Measurements from ENCODE around the gene WDR19. TPM values are rescaled to one million over a fixed set of nuclear protein-coding genes. Genes with fewer than 3 reads are reported as not detected.
"Not testable (repeated sequence)": the region's sequence is repeated elsewhere in the genome, so short reads cannot be mapped to it uniquely, and the experiment has no call there.

The WDR19 gene
- total RNA-seq, 1 donor from 2014 or later, result 28.4 TPM

DNA sequence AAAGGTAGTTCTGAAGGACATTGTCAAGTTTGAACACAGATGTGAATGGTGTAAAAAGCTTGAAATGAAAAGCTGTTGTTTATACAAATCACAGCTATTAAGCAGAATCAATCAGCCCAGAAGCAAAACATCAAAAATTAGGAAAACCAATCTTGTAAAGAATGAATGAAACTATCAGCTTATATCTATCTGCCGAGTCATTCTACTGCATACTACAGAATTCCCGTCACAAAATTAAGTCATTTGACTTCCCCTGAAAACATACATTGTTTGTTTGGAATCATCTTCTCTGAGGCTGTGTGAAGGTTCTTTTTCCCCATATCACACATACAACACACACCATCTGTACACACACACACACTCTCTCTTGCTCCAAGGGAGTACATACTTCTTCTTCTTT lies 103.5 kb downstream of the WDR19 start:
- TF ChIP-seq CTCF (IDR thresholded peaks at IDR 0.05), result no peak
- intact Hi-C loops (cut with micrococcal nuclease), result loop anchor here (10.0 kb wide), 1 partner anchor 381 kb away; no protein-coding TSS in a partner anchor
- H3K4me1 Mint-ChIP-seq, result no peaks in the 10 kb centered on the region
- ChIA-PET CTCF (no interaction called here), POLR2A (no interaction called here)
- peaks cover 69% of the 10 kb centered on the region for H3K36me3 Mint-ChIP-seq (ENCODE audit: low read depth)
- H3K27ac Mint-ChIP-seq, result no peak overlapping the region
- ATAC-seq (ENCODE audit: low read depth) (no peak), DNase-seq (no peak)
- no peaks in the 10 kb centered on the region for H3K9me3 Mint-ChIP-seq
- no peaks in the 10 kb centered on the region for H3K27me3 Mint-ChIP-seq
- H3K4me3 Mint-ChIP-seq, result no peak overlapping the region

DNA sequence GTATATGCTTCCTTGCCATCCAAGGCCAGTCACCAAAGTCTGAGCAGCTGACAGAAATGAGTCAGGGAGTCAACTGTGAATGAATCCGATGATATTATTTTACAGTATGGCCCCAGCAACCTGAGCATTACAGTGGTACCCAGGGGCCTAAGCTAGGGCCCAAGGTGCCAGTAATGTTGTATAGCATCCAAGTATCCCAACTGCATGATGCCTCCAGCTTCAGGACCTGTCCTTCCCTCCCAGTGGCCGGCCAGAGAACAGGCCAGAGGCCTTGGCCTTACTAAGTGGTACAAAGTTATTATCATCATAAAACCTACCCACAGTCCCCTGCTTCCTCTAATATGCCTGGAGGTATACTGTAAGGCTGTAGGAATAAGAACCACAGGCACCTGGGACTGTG lies 103.9 kb downstream of the WDR19 start:
- Mint-ChIP-seq H3K27me3 (no peaks in the 10 kb centered on the region), H3K9me3 (no peaks in the 10 kb centered on the region), H3K4me1 (no peaks in the 10 kb centered on the region), H3K4me3 (no peak overlapping the region), H3K36me3 (ENCODE audit: low read depth) (peaks cover 73% of the 10 kb centered on the region), H3K27ac (no peak overlapping the region)
- no peak for TF ChIP-seq CTCF (IDR thresholded peaks at IDR 0.05)
- ATAC-seq (ENCODE audit: low read depth) (no peak), DNase-seq (no peak)
- intact Hi-C loops (cut with micrococcal nuclease), result loop anchor here (10.0 kb wide), 1 partner anchor 381 kb away; no protein-coding TSS in a partner anchor
- ChIA-PET POLR2A (no interaction called here), CTCF (no interaction called here)

DNA sequence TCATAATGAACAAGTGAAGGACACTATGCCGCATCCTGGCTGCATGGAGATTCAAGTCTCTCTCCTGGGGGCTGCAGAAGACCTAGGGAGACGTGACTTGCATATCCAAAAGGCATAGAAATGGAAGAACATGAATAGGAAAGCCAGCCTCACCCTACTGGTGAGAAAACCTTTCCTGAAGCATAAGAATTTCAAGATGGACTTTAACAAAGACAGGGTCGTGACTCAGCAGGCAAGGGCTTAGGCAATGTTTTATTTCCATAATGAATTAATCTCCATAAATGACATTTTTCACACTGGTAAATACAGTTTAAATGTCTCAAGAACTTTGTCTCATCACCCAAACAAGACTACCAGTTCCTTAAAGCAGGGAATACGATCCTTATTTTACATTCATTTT lies 104.9 kb downstream of the WDR19 start:
- ATAC-seq (ENCODE audit: low read depth), result no peak
- CTCF ChIA-PET, result no interaction called here
- peaks cover 81% of the 10 kb centered on the region for H3K36me3 Mint-ChIP-seq (ENCODE audit: low read depth)

GRCh38 chr4:39291686-39292085 lies 109.4 kb downstream of the WDR19 start:
- ChIA-PET POLR2A (no interaction called here), CTCF (no interaction called here)
- Mint-ChIP-seq H3K4me1 (no peaks in the 10 kb centered on the region), H3K4me3 (no peak overlapping the region), H3K27me3 (no peaks in the 10 kb centered on the region), H3K36me3 (ENCODE audit: low read depth) (peaks cover 86% of the 10 kb centered on the region), H3K9me3 (no peaks in the 10 kb centered on the region), H3K27ac (no peak overlapping the region)
- ATAC-seq (ENCODE audit: low read depth), result no peak
- TF ChIP-seq CTCF (IDR thresholded peaks at IDR 0.05), result no peak
- intact Hi-C loops (cut with micrococcal nuclease), result no loop called here
- DNase-seq, result no peak

More for the DNA sequence above, 104.9 kb downstream of the WDR19 start:
- no peak for DNase-seq
- H3K4me3 Mint-ChIP-seq, result no peak overlapping the region
- no peak for TF ChIP-seq CTCF (IDR thresholded peaks at IDR 0.05)
- POLR2A ChIA-PET, result interaction anchor here (0.5 kb wide), 1 partner anchor 87 kb away, joined by 3 read pairs; no protein-coding TSS in a partner anchor
- intact Hi-C loops (cut with micrococcal nuclease), result loop anchor here (10.0 kb wide), 1 partner anchor 382 kb away; no protein-coding TSS in a partner anchor
- no peak overlapping the region for H3K27ac Mint-ChIP-seq
- no peaks in the 10 kb centered on the region for H3K9me3 Mint-ChIP-seq
- H3K27me3 Mint-ChIP-seq, result no peaks in the 10 kb centered on the region
- no peaks in the 10 kb centered on the region for H3K4me1 Mint-ChIP-seq

- H3K9me3 Mint-ChIP-seq; H3K27me3 Mint-ChIP-seq; H3K4me1 Mint-ChIP-seq; H3K27ac Mint-ChIP-seq; POLR2A ChIA-PET; DNase-seq; ATAC-seq (ENCODE audit: low read depth); CTCF ChIA-PET; intact Hi-C loops (cut with micrococcal nuclease); H3K4me3 Mint-ChIP-seq: not testable (repeated sequence)
- H3K36me3 Mint-ChIP-seq (ENCODE audit: low read depth), result peaks cover 80% of the 10 kb centered on the region
Observed at GRCh38 chr4:39292433-39292832, 110.1 kb downstream of the WDR19 start.

DNA sequence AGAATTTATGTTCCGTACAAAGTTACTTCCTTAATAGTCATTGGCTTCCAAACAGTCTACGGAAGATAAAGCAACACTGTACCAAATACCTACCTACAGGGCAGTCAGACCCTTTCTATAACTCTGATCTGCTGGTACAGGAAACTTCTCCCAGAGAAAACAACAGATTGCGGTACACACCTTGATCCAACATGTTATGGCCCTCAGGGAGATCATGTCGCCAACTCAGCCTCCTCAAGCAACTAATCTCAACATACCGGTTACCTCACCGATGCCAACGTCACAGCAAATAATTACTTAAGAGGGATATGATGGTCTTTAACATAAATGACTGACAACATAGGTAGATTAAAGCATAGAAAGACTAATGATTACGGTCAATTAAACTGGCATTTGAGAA lies 113.5 kb downstream of the WDR19 start:
- Mint-ChIP-seq H3K4me1 (no peaks in the 10 kb centered on the region), H3K36me3 (ENCODE audit: low read depth) (peaks cover 81% of the 10 kb centered on the region), H3K27ac (no peak overlapping the region), H3K27me3 (no peaks in the 10 kb centered on the region), H3K9me3 (no peaks in the 10 kb centered on the region), H3K4me3 (no peak overlapping the region)
- TF ChIP-seq CTCF (IDR thresholded peaks at IDR 0.05), result no peak
- ATAC-seq (ENCODE audit: low read depth) (no peak), DNase-seq (no peak)
- intact Hi-C loops (cut with micrococcal nuclease), result no loop called here
- POLR2A ChIA-PET, result no interaction called here
- CTCF ChIA-PET, result no interaction called here
